Right lobe of liver (tissue), 4 donors: ENCODE data around the gene BRINP3.

Source experiments
- POLR2A ChIP-seq: fragments of 450-650 bp; IDR thresholded peaks from one replicate; pipeline ENCODE4 v1.6.1; 2017; ENCODE audit warnings: antibody characterized with exemption, mild to moderate bottlenecking
- TF ChIP-seq, protein P1 (sequence below), 4 donors: fragments of 200-600 bp in 3 of 4; fragments of 450-650 bp in 1 of 4; IDR thresholded peaks; one replicate each; pipeline versions ENCODE4 v1.5.1 to v1.8.0; 2016 to 2022; ENCODE audit warnings: antibody characterized with exemption in 4 of 4, mild to moderate bottlenecking in 2 of 4
- donor health status: DM: no; HTN: no; CAD: no.
- donor health status: DM: no; HTN: no; CAD: no.
- donor health status: DM: no; HTN: yes; CAD: no.

DNA sequence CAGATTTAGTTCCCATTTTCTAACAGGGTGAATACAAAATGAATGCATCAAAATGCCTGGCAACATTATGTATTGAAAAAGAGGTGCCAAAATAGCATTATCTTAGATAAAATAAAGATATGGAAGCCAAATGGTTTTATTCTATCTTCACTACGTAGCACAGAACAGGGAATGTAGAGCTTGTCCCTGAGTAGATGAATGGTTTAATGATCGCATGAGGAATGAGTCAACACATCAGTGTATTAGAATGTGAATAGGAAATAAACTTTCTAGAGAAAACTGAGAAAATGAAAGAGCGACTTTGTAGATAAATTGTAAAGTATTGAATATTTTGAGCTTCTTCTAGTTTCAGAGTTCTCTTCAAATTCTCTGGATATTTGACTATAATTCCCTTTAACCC lies 74.3 kb downstream of the BRINP3 start:
- TF ChIP-seq, protein P1, sequence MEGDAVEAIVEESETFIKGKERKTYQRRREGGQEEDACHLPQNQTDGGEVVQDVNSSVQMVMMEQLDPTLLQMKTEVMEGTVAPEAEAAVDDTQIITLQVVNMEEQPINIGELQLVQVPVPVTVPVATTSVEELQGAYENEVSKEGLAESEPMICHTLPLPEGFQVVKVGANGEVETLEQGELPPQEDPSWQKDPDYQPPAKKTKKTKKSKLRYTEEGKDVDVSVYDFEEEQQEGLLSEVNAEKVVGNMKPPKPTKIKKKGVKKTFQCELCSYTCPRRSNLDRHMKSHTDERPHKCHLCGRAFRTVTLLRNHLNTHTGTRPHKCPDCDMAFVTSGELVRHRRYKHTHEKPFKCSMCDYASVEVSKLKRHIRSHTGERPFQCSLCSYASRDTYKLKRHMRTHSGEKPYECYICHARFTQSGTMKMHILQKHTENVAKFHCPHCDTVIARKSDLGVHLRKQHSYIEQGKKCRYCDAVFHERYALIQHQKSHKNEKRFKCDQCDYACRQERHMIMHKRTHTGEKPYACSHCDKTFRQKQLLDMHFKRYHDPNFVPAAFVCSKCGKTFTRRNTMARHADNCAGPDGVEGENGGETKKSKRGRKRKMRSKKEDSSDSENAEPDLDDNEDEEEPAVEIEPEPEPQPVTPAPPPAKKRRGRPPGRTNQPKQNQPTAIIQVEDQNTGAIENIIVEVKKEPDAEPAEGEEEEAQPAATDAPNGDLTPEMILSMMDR (IDR thresholded peaks at IDR 0.05), result no peak
- TF ChIP-seq POLR2A, result no peak
